NCI-H2107 treated with DMSO at 0.1 percent for 48 hours (cell line): Measurements from ENCODE around the gene ACSF3.
"Not testable (repeated sequence)": the region's sequence is repeated elsewhere in the genome, so short reads cannot be mapped to it uniquely, and the experiment has no call there.

Source experiments
- DNase-seq: peaks from one replicate; lab custom pipeline; 2025; ENCODE audit not compliant: unreplicated experiment; lab: John Stamatoyannopoulos, UW

The ACSF3 gene

DNA sequence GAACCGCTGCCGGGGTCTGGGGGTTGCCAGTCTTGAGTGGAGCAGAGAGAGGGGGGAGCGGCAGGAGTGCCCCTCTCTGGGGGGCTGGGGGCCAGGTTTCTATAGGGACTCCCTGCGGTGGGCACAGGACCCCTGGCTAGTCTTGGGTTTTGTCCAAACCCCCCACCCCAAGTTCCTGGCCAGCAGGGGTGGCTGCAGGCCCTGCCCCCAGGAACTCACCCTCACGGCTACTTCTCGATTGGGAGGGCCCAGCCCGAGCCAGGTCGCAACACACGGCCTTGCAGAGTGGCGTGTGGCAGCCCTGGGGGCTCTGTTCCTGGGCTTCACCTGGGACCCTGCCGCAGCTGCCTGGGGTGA, 78.5 kb downstream of the ACSF3 start:
- no peak for DNase-seq

DNA sequence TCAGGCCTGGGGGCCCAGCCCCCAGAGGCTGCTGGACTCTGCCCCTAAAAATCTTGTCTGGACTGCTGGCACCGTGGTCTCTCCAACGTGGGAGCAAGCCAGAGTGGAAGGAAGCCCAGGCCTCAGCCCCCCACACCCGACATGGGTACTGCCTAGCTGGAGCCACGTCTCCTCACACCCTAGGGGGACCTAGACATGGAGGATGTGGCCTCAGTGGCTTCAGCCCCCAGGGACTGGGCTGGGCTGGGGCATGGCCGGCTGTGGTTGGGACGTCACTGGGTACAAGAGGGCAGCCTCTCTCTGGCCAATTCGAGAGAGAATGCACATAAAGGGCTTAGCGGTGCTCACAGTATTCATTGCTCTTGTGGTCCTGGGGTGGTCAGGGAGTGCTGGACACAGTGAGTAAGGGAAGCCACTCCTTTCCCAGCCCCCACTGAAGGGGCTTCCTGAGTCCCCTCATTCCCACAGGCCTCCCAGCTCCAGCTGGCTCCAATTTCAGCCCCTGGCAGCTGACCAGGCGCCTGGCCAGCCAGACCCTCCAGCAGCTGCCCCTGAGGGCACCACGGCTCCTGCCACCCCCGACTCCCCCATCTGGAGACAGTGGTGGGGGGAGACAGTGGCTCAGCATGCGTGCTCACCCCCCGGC, 79.0 kb downstream of the ACSF3 start:
- no peak for DNase-seq

DNA sequence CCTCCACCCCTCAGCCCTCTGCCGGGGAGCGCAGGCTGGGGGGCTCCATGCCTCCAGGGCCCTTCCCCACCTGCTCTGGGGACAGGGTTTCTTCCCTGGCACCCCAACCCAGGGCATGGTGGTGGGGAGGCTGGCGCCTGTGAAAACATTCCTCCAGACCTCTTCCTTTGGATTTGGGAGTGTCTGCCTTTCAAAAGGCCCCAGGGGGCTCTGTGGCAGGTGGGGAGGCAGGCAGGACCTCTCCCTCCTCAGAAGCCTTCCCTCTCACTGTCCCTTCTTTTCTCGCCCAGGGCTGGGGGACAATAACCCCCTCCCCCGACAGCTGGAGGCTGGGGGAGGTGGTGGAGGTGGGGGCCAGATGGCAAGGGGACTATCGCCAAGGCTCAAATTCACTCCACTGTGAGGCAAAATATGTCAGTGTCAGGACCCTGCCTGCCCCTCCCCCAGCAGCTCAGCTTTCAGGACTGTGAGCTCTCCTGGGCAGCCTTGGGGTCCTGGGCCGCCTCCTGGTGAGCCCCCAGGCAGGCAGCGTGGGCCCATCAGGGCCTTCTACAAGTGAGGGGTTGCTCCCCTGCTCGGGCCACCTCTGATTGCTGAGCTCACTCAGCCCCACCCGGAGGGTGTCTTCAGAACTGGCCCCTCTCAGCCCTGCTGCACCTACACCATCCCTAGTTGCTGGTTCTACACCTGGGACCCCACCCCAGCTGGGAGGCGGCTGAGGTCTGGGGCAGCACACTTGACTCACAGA, 79.7 kb downstream of the ACSF3 start:
- DNase-seq: no peak

GRCh38 chr16:89174055-89174827, 80.6 kb downstream of the ACSF3 start:
- no peak for DNase-seq

DNA sequence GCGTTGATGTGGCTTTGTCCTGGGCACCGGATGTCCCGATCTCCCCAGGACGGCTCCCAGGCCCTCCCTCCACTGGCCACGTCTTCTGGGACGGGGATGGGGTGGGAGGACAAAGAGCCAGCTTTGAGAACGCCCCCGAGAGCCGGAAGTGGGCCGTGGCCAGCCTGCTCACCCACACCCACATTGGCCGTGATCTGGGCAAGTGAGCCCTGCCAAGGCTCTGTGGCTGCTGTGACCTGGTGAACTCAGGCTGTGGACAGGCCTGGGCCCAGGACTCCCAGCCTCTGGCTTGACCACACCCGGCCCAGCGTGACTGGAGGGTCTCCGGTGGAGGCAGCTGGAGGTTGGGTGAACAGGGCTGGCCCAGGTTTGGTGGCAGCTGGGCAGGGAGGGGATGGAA, 81.2 kb downstream of the ACSF3 start:
- no peak for DNase-seq

DNA sequence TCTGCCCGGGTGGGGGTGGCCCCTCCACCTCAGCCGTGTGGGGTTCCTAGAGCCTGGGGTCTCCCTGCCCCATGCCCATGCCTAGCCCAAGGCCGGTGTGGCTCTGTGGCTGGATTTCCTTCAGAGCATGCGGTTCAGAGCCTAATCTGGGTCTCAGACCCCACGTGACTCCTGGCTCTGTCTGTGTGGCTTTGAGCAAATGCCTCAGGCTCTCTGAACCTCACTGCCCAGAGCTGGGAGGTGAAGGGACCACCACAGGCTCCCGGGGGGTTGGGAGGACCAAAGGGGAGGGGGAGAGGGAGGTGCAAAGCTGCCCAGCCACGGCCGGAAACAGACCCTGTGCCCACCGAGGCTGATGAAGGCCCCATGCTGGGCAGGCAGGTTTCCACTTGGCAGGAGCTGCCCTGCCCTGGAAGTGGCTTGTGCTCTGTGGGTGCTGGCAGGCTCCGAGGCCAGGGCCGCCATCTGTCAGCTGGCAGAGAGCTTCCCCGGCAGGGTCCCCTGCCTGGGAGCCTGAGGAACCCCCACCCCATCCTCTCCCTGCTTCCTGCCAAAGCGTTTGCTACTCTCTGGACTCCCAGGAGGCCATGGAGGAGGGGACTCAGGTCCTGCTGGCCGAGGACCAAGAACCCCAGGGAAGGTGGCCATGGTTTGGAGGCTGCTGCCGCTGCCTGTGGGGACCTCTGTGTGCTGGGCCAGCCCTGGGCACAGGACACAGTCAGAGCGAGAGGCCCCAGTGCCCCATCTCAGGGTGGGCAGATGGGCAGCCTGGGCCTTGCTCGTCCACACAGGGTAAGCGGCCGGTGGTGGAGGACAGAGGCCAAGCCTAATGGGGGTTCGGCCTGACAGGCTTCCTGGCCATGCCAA, 81.9 kb downstream of the ACSF3 start:
- no peak for DNase-seq

DNA sequence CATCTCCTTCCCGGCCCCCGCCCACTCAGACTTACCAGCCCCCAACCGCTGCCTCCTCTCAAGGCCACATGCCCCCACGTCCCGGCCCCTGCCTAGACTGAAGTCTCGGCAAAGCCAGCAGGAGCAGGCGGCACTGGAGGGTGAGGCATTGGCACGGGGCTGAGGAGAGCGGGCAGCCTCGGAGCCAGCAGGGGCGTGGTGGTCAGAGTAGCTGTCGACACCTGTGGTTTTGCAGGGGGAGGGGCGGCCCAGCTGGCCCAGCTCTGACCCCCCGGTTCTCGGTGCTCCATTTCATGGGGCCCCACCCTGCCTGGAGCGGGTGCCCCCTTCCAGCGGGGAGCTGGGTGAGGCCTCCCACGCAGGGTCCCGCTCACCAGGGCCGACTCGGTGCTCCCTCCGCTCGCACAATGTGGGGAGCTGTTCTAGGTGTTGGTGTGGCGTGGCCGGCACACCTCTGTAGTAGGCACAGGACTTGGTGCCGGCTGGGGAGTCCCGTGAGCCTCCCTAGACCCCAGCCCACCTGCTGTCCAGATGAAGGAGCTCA, 82.6 kb downstream of the ACSF3 start:
- no peak for DNase-seq

GRCh38 chr16:89176717-89177116, 83.1 kb downstream of the ACSF3 start:
- no peak for DNase-seq

GRCh38 chr16:89177501-89177900, 83.8 kb downstream of the ACSF3 start:
- no peak for DNase-seq

DNA sequence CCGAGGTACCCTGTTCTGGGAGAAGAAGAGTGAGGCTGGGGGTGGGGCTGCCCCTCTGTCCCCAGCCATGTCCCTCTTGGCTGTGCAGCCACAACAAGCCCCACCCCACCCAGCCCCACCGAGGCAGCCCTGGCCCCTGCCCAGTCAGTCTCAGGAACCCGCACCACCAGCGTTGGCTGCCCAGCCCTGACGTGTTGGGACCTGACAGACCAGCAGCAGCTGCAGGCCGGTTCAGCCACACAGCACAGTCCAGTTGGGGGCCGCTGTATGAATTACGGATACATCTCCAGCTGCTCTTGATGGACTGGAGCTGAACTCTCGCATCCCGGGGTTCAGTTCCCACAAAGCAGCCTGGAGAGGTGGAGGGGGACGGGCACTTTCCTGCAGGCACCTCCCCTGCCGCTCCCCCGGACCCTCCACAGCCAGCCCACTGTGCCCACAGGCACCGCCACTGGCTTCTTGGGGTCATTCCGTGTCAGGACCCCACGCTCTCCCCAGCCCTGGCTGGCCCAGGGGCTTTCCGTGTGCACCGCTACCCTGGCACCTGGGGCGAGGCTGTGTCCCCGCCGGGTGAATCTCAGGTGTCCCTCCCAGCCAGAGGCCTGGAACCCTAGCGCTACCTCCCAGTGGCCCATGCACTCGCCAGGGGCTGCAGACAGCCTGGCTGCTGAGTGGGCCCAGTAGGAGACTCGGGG, 84.9 kb downstream of the ACSF3 start:
- DNase-seq: no peak

GRCh38 chr16:89179148-89179484, 85.5 kb downstream of the ACSF3 start:
- DNase-seq: no peak

- no peak for DNase-seq
Measured at GRCh38 chr16:89179656-89180315, 86.1 kb downstream of the ACSF3 start.

GRCh38 chr16:89183463-89183862, 89.8 kb downstream of the ACSF3 start:
- no peak for DNase-seq

- DNase-seq: no peak
Measured at GRCh38 chr16:89183975-89184676, 90.5 kb downstream of the ACSF3 start.

DNA sequence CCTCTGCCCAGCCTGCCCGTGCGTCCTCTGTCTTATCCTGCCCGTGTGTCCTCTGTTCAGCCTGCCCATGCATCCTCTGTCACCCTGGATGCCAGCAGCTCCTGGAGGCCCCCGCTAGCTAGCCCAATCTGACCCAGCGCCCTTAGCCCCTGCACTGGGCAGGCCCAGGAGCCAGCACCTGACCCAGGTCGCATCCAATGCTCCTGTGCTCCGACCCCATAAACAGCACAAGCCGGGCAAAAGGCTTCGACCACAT, 91.0 kb downstream of the ACSF3 start:
- no peak for DNase-seq

DNA sequence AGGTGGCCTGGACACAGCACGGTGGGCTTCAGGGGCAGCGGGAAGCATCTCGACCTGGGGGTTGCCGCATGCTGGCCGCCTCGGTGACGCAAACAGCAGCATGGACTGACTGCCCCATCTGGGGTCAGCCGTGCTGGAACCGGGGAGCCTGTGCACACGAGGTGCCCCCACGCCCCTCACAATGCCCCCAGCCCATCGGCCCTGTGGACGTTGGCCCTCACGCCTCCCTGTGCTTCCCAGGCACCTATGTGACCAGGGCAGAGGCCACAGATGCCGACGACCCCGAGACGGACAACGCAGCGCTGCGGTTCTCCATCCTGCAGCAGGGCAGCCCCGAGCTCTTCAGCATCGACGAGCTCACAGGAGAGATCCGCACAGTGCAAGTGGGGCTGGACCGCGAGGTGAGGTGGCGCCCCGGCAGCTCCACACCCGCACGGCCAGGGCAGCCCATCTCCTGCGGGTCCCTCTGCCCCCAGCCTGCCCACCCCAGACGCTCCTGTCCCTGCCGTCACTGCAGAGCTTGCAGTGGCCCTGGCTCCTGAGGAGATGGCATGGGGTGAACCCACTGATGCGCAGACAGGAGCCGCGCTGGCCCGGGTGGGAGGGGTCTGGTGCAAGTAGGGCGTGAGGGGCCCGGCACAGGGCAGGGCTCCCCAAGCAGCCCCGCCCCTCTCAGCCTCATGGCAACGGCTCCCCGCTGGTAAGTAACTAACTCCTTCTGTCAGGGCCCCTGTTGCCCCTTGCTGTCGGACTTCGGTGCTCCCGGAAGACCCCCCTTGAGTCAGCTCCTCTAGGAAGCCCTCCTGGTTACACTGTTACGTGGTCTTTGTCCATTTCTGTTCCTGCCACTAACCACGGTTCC, 91.5 kb downstream of the ACSF3 start:
- DNase-seq: no peak

- DNase-seq: not testable (repeated sequence)
Measured at GRCh38 chr16:89185887-89186592, 92.4 kb downstream of the ACSF3 start.

GRCh38 chr16:89186593-89187031, 93.0 kb downstream of the ACSF3 start:
- not testable (repeated sequence) for DNase-seq
